ENCODE data around the gene SMKR1.

DNA sequence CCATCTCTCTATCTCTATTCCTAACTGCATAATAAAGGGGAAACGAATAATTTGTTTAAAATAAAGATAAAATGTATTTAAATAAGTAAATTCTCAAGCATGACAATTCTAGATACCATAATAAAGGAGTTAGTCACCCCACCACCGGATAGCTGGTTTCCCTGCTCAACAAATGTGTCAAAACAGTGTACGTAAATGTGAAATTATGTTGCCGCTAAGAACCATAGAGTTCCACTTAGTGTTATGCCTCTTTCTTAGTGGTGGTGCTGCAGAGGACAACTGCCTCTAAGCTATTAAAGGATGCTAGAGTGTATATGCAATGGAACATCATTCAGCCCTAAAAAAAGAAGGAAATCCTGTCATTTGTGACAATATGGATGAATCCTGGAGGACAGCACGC is 42.4 kb downstream of the SMKR1 start:
- no peak for TF ChIP-seq EZH2phosphoT487 (IDR thresholded peaks at IDR 0.05; ENCODE audit: unreplicated experiment)
- TF ChIP-seq, protein P1, sequence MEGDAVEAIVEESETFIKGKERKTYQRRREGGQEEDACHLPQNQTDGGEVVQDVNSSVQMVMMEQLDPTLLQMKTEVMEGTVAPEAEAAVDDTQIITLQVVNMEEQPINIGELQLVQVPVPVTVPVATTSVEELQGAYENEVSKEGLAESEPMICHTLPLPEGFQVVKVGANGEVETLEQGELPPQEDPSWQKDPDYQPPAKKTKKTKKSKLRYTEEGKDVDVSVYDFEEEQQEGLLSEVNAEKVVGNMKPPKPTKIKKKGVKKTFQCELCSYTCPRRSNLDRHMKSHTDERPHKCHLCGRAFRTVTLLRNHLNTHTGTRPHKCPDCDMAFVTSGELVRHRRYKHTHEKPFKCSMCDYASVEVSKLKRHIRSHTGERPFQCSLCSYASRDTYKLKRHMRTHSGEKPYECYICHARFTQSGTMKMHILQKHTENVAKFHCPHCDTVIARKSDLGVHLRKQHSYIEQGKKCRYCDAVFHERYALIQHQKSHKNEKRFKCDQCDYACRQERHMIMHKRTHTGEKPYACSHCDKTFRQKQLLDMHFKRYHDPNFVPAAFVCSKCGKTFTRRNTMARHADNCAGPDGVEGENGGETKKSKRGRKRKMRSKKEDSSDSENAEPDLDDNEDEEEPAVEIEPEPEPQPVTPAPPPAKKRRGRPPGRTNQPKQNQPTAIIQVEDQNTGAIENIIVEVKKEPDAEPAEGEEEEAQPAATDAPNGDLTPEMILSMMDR (conservative IDR thresholded peaks at IDR 0.05; ENCODE audit: low read depth in 2 of 2) = no peak
- TF ChIP-seq EZH2 (IDR thresholded peaks at IDR 0.05; ENCODE audit: low read depth, unreplicated experiment) = no peak
- TF ChIP-seq POLR2AphosphoS5 (IDR thresholded peaks at IDR 0.05; ENCODE audit: low read depth) = no peak
- TF ChIP-seq, protein P2, sequence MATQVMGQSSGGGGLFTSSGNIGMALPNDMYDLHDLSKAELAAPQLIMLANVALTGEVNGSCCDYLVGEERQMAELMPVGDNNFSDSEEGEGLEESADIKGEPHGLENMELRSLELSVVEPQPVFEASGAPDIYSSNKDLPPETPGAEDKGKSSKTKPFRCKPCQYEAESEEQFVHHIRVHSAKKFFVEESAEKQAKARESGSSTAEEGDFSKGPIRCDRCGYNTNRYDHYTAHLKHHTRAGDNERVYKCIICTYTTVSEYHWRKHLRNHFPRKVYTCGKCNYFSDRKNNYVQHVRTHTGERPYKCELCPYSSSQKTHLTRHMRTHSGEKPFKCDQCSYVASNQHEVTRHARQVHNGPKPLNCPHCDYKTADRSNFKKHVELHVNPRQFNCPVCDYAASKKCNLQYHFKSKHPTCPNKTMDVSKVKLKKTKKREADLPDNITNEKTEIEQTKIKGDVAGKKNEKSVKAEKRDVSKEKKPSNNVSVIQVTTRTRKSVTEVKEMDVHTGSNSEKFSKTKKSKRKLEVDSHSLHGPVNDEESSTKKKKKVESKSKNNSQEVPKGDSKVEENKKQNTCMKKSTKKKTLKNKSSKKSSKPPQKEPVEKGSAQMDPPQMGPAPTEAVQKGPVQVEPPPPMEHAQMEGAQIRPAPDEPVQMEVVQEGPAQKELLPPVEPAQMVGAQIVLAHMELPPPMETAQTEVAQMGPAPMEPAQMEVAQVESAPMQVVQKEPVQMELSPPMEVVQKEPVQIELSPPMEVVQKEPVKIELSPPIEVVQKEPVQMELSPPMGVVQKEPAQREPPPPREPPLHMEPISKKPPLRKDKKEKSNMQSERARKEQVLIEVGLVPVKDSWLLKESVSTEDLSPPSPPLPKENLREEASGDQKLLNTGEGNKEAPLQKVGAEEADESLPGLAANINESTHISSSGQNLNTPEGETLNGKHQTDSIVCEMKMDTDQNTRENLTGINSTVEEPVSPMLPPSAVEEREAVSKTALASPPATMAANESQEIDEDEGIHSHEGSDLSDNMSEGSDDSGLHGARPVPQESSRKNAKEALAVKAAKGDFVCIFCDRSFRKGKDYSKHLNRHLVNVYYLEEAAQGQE (IDR thresholded peaks at IDR 0.05; ENCODE audit: unreplicated experiment) = no peak
- no peak for TF ChIP-seq ZNF331 (CRISPR knock-in tag; IDR thresholded peaks at IDR 0.05; ENCODE audit: low read depth)
